ENCODE data around the gene CAMTA1.

The CAMTA1 gene

DNA sequence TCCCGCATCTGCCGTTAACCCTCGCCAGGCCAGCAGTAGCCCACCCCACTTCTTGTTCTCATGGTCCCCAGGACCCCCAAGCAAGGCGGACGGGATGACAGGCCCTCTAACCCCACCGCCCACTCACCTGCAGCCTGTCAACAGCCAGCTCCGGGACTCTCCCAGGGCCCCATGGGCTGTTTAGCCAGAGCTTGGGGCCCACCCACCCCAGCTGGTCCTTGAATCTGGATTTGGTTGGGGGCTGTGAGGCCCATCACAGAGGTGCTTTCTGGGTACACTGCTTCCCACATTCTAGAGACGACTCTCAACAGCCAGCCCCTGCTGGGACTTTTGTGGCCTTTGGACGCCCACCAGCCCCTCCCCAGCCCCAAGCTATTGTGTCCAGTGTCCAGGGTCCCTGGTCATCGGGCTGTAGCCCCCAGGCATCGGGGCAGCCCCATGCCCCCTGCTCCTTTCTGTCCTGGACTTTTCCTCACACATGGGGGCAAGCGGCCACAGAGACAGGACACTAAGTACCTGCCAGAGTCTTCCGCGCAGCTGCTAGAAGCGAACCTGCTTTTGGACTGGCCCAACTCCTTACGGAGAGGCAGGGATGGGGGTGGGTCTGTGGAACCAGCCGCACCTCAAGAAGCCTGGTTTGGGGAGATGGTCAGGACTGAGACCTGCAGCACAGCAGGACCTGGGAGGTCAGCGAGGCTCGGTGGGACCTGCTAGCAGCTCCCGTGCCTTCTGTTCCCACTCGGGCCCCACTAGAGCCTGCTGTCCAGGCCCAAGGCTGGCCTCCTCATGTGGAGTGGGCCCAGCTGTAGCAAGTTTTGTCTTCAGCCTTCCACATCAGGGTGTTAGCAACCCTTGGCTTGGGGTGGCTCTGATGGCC is 777.7 kb downstream of the CAMTA1 start (continued):
- TF ChIP-seq, protein P1, sequence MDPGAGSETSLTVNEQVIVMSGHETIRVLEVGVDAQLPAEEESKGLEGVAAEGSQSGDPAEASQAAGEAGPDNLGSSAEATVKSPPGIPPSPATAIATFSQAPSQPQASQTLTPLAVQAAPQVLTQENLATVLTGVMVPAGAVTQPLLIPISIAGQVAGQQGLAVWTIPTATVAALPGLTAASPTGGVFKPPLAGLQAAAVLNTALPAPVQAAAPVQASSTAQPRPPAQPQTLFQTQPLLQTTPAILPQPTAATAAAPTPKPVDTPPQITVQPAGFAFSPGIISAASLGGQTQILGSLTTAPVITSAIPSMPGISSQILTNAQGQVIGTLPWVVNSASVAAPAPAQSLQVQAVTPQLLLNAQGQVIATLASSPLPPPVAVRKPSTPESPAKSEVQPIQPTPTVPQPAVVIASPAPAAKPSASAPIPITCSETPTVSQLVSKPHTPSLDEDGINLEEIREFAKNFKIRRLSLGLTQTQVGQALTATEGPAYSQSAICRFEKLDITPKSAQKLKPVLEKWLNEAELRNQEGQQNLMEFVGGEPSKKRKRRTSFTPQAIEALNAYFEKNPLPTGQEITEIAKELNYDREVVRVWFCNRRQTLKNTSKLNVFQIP (CRISPR knock-in tag; IDR thresholded peaks at IDR 0.05; ENCODE audit: borderline replicate concordance, low read depth): no peak
- TF ChIP-seq, protein P2, sequence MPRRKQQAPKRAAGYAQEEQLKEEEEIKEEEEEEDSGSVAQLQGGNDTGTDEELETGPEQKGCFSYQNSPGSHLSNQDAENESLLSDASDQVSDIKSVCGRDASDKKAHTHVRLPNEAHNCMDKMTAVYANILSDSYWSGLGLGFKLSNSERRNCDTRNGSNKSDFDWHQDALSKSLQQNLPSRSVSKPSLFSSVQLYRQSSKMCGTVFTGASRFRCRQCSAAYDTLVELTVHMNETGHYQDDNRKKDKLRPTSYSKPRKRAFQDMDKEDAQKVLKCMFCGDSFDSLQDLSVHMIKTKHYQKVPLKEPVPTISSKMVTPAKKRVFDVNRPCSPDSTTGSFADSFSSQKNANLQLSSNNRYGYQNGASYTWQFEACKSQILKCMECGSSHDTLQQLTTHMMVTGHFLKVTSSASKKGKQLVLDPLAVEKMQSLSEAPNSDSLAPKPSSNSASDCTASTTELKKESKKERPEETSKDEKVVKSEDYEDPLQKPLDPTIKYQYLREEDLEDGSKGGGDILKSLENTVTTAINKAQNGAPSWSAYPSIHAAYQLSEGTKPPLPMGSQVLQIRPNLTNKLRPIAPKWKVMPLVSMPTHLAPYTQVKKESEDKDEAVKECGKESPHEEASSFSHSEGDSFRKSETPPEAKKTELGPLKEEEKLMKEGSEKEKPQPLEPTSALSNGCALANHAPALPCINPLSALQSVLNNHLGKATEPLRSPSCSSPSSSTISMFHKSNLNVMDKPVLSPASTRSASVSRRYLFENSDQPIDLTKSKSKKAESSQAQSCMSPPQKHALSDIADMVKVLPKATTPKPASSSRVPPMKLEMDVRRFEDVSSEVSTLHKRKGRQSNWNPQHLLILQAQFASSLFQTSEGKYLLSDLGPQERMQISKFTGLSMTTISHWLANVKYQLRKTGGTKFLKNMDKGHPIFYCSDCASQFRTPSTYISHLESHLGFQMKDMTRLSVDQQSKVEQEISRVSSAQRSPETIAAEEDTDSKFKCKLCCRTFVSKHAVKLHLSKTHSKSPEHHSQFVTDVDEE (CRISPR knock-in tag; IDR thresholded peaks at IDR 0.05): no peak
- TF ChIP-seq ISL1 (CRISPR knock-in tag; IDR thresholded peaks at IDR 0.05): no peak

- TF ChIP-seq, protein P3, sequence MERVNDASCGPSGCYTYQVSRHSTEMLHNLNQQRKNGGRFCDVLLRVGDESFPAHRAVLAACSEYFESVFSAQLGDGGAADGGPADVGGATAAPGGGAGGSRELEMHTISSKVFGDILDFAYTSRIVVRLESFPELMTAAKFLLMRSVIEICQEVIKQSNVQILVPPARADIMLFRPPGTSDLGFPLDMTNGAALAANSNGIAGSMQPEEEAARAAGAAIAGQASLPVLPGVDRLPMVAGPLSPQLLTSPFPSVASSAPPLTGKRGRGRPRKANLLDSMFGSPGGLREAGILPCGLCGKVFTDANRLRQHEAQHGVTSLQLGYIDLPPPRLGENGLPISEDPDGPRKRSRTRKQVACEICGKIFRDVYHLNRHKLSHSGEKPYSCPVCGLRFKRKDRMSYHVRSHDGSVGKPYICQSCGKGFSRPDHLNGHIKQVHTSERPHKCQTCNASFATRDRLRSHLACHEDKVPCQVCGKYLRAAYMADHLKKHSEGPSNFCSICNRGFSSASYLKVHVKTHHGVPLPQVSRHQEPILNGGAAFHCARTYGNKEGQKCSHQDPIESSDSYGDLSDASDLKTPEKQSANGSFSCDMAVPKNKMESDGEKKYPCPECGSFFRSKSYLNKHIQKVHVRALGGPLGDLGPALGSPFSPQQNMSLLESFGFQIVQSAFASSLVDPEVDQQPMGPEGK (CRISPR knock-in tag; IDR thresholded peaks at IDR 0.05; ENCODE audit: borderline replicate concordance): no peak
- TF ChIP-seq ZC3H10 (CRISPR knock-in tag; IDR thresholded peaks at IDR 0.05): no peak
- no peak for TF ChIP-seq BACH2 (CRISPR knock-in tag; IDR thresholded peaks at IDR 0.05; ENCODE audit: borderline replicate concordance)
- no peak for TF ChIP-seq TCF4 (CRISPR knock-in tag; IDR thresholded peaks at IDR 0.05; ENCODE audit: borderline replicate concordance)
- no peak for ATAC-seq
Observed at GRCh38 chr1:7564137-7564536, 778.9 kb downstream of the CAMTA1 start.

DNA sequence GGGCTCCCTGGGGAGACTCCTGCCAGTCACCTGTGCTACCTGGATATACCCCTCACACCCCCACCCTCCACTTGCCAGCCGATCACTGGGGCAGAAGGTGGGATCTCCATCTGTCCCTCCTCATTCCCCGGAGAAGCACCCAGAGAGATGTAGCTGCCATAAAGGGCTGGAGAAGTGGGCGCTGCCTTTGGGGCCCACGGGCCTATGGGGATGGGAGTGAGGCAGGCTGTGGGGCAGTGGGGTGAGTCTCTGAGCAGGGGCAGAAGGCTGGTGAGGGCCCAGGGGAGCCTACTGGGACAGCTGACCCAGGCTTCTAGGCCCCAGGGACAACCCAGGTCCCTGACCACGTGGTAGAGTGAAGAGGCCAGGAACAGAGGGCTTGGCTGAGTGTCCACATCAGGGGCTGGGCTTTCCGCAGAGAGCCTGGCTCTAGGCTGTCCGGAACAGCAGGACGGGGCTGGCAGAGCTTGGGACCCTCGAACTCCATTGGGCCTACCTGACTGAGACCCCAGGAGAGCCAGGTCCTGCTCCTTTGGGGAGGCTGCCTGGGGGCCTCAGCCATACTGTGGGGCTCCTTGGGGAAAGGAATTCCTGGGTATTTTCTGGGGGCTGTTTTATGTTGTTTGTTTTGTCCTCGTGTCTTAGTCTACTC is 780.0 kb downstream of the CAMTA1 start:
- no peak for ATAC-seq
- TF ChIP-seq ZNF70 (CRISPR knock-in tag; IDR thresholded peaks at IDR 0.05) (no peak), SNAI2 (CRISPR knock-in tag; IDR thresholded peaks at IDR 0.05) (no peak), RARB (CRISPR knock-in tag; IDR thresholded peaks at IDR 0.05) (no peak), GLIS3 (CRISPR knock-in tag; IDR thresholded peaks at IDR 0.05) (no peak), ZFP3 (CRISPR knock-in tag; IDR thresholded peaks at IDR 0.05) (no peak), ISL1 (CRISPR knock-in tag; IDR thresholded peaks at IDR 0.05) (no peak), OSR1 (CRISPR knock-in tag; IDR thresholded peaks at IDR 0.05) (no peak), ZNF8 (CRISPR knock-in tag; IDR thresholded peaks at IDR 0.05) (no peak), CSDC2 (CRISPR knock-in tag; IDR thresholded peaks at IDR 0.05) (no peak), BACH2 (CRISPR knock-in tag; IDR thresholded peaks at IDR 0.05; ENCODE audit: borderline replicate concordance) (no peak), ZNF565 (CRISPR knock-in tag; conservative IDR thresholded peaks at IDR 0.05; ENCODE audit: low read depth) (no peak), ESRRG (CRISPR knock-in tag; IDR thresholded peaks at IDR 0.05) (no peak), TOX (CRISPR knock-in tag; IDR thresholded peaks at IDR 0.05; ENCODE audit: borderline replicate concordance) (no peak)
- TF ChIP-seq, protein P3 (CRISPR knock-in tag; IDR thresholded peaks at IDR 0.05; ENCODE audit: borderline replicate concordance): no peak
- TF ChIP-seq, protein P1 (CRISPR knock-in tag; IDR thresholded peaks at IDR 0.05; ENCODE audit: borderline replicate concordance, low read depth): no peak
- TF ChIP-seq, protein P2 (CRISPR knock-in tag; IDR thresholded peaks at IDR 0.05): no peak
